ENCODE results near the gene CCSER1.

GRCh38 chr4:90855111-90855510 is 727.9 kb downstream of the CCSER1 start:
- TF ChIP-seq CTCF (IDR thresholded peaks at IDR 0.05 in 8 of 11, conservative IDR thresholded peaks at IDR 0.05 in 3 of 11) (no peak), POLR2A (IDR thresholded peaks at IDR 0.05) (no peak), POLR2AphosphoS5 (IDR thresholded peaks at IDR 0.05) (no peak)
